HG03575 (cell line): ENCODE measurements around the gene SPOP.
"Not testable (repeated sequence)": the region's sequence is repeated elsewhere in the genome, so short reads cannot be mapped to it uniquely, and the experiment has no call there.

Experiments
- ATAC-seq: cut with Tn5 transposase; IDR thresholded peaks from one replicate; pipeline ENCODE4 v1.9.1; 2021; ENCODE audit not compliant: unreplicated experiment, insufficient number of reproducible peaks, low FRiP score; ENCODE audit errors: extremely low read depth

SPOP gene

DNA sequence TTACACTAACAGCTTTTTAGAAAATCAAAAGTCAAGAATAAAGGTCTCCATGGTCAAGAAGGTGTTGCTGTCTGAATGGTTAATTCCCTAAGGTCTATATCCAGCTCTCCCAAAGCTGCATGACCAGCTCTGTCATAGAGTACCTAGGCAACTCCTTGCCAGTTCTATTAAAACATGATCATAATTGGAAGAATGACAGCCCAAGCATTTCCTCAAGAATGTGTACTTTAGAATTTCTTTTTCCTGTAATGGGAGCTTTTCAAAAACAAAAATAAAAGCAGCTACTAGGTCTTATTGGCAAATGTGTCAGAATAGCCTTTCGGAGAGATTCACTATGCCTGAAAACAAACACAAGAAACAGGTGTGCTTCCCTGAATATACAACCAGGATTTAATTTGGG, 7.9 kb downstream of the SPOP start:
- no peak for ATAC-seq

DNA sequence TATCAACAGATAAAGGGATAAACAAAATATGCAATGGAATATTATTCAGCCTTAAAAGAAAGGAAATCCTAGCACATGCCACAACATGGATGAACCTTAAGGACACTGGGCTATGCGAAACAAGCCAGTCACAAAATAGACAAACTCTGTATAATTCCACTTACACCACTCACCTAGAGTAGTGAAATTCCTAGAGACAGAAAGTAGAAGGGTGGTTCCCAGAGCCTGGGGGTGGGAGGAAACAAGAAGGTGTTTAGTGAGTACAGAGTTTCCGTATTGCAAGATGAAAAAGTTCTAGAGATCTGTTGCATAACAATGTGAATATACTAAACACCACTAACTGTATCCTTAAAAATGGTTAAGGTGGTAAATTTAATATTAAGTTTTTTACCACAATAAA, 10.0 kb downstream of the SPOP start:
- ATAC-seq, result no peak

GRCh38 chr17:49664706-49665211, 13.1 kb downstream of the SPOP start:
- ATAC-seq, result no peak

GRCh38 chr17:49659661-49660382, 18.1 kb downstream of the SPOP start:
- no peak for ATAC-seq

DNA sequence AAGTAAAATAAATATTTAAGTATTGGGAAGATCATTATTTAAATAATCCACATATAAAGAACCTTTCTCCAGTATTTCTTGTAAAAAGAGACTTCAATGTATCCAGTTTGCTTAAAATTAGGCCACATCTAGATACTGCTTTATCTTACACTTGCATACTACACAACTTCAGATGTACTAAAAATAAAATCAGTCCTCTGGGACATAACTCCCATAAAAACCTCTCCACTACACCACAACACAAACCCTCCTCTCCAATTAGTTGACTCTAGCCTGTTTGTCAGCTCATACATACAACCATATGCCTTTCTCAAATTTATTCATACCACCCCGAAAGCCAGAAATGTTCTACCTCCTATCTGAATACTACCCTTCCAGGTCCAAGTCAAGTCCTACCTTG, 21.6 kb downstream of the SPOP start:
- no peak for ATAC-seq

GRCh38 chr17:49647256-49647585, 30.7 kb downstream of the SPOP start:
- ATAC-seq, result no peak

DNA sequence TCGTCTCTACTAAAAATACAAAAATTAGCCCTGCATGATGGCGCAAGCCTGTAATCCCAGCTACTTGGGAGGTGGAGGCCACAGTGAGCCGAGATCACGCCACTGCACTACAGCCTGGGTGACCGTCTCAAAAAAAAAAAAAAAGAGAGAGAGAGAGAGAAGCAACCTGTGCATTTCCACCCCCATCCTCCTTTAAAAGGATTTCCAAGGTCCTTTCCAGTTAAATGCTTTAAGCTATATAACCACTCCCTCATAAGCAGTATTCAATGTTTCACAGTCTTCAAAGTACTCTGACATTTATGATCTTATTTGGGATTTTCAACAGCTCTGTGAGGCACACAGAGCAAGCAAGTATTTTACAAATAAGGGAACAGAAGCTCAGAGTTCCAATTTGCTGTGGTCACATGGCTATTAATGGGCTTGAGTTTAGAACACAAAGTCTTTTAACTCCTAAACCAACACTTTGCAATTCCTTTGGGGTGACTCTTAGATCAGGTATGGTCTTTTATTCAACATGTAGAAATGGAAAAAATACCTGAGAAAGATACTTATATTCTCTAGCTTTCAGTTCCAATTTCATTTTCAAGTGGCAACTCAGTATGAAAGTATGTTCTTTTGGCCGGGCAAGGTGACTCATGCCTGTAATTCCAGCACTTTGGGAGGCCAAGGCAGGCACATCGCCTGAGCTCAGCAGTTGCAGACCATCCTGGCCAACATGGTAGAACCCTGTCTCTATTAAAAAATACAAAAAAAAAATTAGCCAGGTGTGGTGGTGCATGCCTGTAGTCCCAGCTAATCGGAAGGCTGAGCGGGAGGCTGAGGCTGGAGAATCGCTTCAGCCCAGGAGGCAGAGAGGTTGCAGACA, 31.3 kb downstream of the SPOP start:
- ATAC-seq, result no peak

GRCh38 chr17:49646056-49646390, 31.9 kb downstream of the SPOP start:
- not testable (repeated sequence) for ATAC-seq

DNA sequence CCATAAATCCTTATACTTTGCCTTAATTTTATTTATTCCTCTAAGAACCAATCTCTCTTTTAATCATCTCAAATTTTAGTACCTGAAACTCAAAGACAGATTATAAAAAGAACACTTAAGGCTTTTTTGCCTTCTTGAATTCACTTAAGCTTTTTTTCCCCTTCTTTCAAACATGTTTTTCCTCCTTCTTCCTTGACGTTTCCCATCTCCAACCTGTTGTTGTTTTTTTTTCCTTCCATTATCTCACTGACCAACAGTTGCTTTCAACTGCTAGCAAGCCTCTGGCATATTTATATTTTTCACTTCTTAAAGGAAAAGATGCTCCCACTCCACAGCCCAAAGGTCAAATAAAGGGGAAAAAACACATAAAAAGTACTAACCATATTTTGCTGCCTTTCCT, 32.2 kb downstream of the SPOP start:
- no peak for ATAC-seq

DNA sequence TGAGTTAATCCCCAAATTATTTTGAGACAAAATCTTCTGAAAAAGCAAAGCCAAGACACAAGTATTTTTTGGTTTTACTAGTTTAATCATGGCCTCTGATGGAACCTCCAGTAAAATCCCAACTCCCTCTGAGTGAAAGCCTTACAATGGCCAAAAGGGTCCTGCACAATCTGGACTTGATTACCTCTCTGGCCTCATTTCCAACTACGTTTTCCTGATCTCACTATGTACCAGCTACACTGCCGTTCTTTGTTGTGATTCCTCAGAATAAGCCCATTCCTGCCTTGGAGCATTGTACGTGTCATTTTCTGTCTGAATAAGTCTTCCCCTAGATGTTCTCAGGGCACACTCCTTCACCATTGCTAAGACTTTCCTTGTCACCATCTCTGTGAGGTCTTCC, 37.3 kb downstream of the SPOP start:
- no peak for ATAC-seq

DNA sequence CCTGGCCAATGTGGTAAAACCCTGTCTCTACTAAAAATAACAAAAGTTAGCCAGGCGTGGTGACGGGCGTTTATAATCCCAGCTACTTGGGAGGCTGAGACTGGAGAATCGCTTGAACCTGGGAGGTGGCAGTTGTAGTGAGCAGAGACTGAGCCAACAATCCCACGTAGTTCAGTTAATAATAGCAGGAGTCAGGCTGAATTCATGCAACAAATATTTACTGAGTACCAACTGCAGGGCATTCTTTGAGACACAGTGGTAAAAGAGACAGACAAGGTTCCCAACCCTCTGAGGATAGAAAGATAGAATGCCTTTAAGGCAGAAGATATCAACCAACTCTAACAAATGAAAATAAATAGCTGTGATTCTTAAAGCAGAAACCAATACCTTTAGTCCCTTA, 39.1 kb downstream of the SPOP start:
- no peak for ATAC-seq

DNA sequence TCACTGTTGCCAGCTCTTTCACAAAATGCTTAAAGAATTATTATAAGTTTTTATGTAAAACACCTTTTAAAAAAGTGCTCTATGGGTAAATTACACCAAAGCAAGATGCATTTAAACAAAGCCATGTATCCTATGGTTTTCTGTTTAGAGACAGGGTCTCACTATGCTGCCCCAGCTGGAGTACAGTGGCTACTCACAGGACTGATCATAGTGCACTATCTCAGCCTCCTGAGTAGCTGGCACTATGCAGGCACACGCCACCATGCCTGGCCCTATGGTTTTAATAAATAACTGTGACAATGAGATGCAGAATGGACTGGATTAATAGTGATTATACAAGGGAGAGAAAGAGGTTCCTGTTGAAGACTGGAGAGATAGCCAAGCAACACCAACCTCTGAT, 40.2 kb downstream of the SPOP start:
- ATAC-seq, result no peak

GRCh38 chr17:49637050-49637449, 40.8 kb downstream of the SPOP start:
- no peak for ATAC-seq

DNA sequence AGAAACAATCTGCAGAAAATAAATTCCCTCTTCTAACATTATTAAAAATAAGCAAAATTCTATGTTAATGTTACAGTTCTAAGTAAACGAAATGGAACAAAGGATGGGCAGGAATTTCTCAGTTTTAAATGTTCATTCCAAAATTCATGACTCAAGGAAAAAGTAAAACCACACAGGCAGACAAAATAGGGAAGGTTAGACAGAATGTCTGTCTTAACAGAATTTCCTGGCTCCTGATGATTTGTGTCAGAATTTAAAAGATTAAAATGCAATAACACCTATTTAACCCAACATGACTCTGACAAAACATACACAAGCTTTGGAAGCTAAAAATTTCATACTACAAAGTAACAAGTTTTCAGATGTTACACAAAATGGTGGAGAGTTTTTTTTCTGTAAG, 42.8 kb downstream of the SPOP start:
- ATAC-seq, result no peak

DNA sequence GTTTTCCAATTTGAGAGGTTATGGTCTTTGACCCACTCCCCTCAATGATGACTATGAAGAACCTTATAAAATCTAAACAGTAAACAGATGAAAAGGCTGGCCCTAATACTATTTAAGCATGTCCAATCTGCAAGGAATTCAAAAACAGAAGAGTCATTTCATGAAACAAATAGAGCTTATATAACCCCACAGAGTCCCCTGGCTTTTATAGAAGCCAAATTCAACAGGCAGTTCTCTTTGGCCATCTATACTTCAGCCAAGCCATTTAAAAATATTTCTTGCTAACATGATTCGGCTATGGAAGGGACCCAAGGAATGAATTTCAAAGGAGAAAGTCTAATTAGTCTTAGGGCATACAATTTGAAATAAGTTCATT, 43.4 kb downstream of the SPOP start:
- ATAC-seq, result no peak

GRCh38 chr17:49633762-49634484, 44.0 kb downstream of the SPOP start:
- no peak for ATAC-seq

DNA sequence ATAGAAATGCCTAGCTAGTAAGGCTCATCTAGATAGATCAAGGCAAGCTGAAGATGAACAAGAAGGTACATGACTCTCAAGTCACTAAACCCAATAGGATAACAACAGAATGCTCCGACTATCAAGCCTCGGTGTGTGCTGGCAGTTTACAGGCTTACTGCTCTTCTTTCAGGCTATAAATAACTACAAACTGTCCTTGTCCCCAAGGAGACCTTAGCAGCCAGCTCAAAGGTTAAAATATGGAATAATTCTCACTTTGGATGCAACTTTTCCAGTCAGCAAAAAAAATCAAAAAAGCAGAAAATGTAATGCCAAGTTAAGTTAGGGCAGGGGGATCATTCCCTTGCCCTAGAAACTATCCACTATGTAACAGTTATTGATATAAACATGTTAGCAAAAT, 44.6 kb downstream of the SPOP start:
- no peak for ATAC-seq

GRCh38 chr17:49632201-49632600, 45.7 kb downstream of the SPOP start:
- no peak for ATAC-seq

DNA sequence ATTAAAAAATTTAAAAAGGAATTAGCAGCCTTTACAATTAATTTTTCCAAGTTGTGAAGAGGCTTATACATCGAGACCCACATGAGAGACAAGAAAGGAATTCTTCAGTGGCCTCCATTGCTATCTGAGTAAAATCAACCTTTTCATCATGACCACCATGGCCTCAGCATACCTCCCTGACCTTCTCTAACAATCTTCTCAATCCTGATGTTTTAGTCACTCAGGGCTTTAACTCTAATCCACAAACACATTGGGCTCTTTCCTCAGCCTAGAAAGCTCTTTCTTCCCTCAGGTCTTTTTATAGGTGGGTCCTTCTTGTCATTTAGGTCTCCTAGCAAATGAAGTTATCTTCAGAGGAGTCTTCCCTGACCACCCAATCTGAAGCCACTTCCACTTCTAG, 46.4 kb downstream of the SPOP start:
- no peak for ATAC-seq
